NCI-H1930 (cell line): ENCODE measurements around the gene MAD1L1.

Experiments
- DNase-seq, 2 experiments: peaks; one replicate each; lab custom pipeline; 2025; lab: John Stamatoyannopoulos, UW

The MAD1L1 gene

GRCh38 chr7:2116989-2117591, 115.7 kb downstream of the MAD1L1 start:
- no peak for DNase-seq

- DNase-seq = no peak
These were observed 116.3 kb downstream of the MAD1L1 start for GRCh38 chr7:2116448-2116810.

- no peak for DNase-seq
These were observed 116.8 kb downstream of the MAD1L1 start for GRCh38 chr7:2115760-2116447.

GRCh38 chr7:2114926-2115759, 117.6 kb downstream of the MAD1L1 start:
- no peak for DNase-seq

GRCh38 chr7:2114052-2114451, 118.7 kb downstream of the MAD1L1 start:
- no peak for DNase-seq

GRCh38 chr7:2112261-2113198, 120.2 kb downstream of the MAD1L1 start:
- DNase-seq = no peak

GRCh38 chr7:2111568-2111967, 121.2 kb downstream of the MAD1L1 start:
- DNase-seq = no peak

GRCh38 chr7:2110610-2111396, 121.9 kb downstream of the MAD1L1 start:
- DNase-seq = no peak

GRCh38 chr7:2109936-2110609, 122.7 kb downstream of the MAD1L1 start:
- no peak for DNase-seq

- no peak for DNase-seq
These were observed 123.4 kb downstream of the MAD1L1 start for GRCh38 chr7:2109251-2109872.

GRCh38 chr7:2108501-2109250, 124.1 kb downstream of the MAD1L1 start:
- peak in 1 of 2 experiments; percentile 21 for DNase-seq

GRCh38 chr7:2108071-2108455, 124.7 kb downstream of the MAD1L1 start:
- DNase-seq = no peak

- no peak for DNase-seq
These were observed 125.2 kb downstream of the MAD1L1 start for GRCh38 chr7:2107386-2108070.

GRCh38 chr7:2106924-2107323, 125.8 kb downstream of the MAD1L1 start:
- no peak for DNase-seq

GRCh38 chr7:2106440-2106839, 126.3 kb downstream of the MAD1L1 start:
- DNase-seq = no peak

GRCh38 chr7:2105917-2106316, 126.8 kb downstream of the MAD1L1 start:
- DNase-seq = no peak

- DNase-seq = no peak
These were observed 127.5 kb downstream of the MAD1L1 start for GRCh38 chr7:2105280-2105679.

GRCh38 chr7:2104716-2105115, 128.0 kb downstream of the MAD1L1 start:
- no peak for DNase-seq
